GM12875 (cell line): Measurements from ENCODE around the gene TMEM141.
"Not testable (repeated sequence)": the region's sequence is repeated elsewhere in the genome, so short reads cannot be mapped to it uniquely, and the experiment has no call there.

Source experiments
- H3K4me3 ChIP-seq: one replicate; pipeline ENCODE4 v1.5.1; 2011; ENCODE audit warnings: low read depth, low read length, control low read depth
- TF ChIP-seq, protein P1 (sequence below): IDR thresholded peaks from 2 replicates; pipeline ENCODE4 v1.5.1; 2011; ENCODE audit warnings: low read depth, mild to moderate bottlenecking, control low read depth, inconsistent platforms, low read length, moderate library complexity, borderline replicate concordance; ENCODE audit not compliant: insufficient read depth

Gene TMEM141

DNA sequence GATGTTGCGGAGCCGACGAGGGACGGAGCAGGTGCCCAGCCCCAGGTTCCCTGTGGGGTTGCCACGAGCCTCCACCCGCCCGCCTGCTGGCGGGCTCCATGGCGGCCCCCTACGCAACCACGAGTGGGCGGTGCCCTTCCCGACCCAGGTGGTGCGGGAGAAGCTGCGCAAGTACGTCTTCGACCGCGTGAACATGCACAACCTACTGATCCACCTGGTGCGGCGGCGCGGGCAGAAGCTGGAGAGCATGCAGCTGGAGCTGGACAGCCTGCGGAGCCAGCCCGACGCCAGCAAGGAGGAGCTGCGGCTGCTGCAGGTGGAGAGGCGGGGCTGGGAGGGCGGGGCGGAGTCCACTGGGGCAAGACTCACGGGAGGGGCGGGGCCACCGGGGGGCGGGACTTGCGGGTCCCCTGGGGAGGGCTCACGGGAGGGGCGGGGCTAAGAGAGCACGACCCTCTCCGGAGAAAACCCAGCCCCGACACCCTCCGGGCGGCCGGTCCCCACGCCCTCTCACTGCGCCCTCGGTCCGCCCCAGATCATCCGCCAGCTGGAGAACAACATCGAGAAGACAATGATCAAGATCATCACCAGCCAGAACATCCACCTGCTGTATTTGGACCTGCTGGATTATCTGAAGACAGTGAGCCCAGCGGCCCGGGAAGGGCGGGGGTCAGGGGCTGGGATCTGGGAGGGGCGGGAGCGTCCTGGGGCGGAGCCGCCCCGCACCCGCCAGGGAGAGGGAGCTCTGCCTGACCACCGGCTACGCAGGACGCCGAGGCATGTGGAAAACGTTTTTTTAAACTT is 8.9 kb downstream of the TMEM141 start:
- TF ChIP-seq, protein P1, sequence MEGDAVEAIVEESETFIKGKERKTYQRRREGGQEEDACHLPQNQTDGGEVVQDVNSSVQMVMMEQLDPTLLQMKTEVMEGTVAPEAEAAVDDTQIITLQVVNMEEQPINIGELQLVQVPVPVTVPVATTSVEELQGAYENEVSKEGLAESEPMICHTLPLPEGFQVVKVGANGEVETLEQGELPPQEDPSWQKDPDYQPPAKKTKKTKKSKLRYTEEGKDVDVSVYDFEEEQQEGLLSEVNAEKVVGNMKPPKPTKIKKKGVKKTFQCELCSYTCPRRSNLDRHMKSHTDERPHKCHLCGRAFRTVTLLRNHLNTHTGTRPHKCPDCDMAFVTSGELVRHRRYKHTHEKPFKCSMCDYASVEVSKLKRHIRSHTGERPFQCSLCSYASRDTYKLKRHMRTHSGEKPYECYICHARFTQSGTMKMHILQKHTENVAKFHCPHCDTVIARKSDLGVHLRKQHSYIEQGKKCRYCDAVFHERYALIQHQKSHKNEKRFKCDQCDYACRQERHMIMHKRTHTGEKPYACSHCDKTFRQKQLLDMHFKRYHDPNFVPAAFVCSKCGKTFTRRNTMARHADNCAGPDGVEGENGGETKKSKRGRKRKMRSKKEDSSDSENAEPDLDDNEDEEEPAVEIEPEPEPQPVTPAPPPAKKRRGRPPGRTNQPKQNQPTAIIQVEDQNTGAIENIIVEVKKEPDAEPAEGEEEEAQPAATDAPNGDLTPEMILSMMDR = no peak
- H3K4me3 ChIP-seq = peak overlapping the region; percentile 16

DNA sequence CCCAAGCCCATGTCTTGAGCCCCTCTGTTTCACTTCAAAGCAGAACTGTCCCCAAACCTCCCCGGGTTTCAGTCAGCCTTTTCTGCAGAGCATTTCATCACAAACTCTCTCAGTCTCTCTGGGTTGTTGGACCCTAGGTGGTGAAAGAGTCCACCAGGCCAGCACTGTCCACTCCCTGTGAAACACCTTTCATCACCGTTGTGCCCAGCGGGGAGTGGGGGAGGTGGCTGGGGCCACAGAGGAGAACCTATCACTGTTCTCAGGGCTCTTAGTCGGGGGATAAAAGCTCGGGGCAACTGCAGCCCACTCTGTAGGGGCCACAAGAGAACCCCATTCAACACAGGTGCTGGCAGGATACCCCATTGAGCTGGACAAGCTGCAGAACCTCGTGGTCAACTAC is 11.2 kb downstream of the TMEM141 start:
- TF ChIP-seq, protein P1 = no peak
- no peak overlapping the region for H3K4me3 ChIP-seq

DNA sequence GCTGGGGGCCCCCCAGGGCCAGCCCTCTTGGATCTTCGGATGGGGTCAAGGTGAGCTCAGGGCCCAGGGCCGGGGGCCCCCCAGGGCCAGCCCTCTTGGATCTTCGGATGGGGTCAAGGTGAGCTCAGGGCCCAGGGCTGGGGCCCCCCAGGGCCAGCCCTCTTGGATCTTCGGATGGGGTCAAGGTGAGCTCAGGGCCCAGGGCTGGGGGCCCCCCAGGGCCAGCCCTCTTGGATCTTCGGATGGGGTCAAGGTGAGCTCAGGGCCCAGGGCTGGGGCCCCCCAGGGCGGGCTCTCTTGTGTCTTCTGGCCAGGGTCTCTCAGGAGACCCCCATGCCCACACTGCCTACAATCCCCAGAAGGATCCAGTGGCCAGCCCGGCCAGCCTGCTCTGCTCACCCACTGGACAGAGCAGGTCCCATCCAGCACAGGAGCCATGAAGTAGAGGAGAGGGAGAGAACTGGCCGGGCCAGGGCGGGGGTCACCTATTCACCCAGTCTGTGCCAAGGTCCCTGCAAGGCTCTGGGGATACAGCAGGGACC is 11.9 kb downstream of the TMEM141 start:
- H3K4me3 ChIP-seq = not testable (repeated sequence)

DNA sequence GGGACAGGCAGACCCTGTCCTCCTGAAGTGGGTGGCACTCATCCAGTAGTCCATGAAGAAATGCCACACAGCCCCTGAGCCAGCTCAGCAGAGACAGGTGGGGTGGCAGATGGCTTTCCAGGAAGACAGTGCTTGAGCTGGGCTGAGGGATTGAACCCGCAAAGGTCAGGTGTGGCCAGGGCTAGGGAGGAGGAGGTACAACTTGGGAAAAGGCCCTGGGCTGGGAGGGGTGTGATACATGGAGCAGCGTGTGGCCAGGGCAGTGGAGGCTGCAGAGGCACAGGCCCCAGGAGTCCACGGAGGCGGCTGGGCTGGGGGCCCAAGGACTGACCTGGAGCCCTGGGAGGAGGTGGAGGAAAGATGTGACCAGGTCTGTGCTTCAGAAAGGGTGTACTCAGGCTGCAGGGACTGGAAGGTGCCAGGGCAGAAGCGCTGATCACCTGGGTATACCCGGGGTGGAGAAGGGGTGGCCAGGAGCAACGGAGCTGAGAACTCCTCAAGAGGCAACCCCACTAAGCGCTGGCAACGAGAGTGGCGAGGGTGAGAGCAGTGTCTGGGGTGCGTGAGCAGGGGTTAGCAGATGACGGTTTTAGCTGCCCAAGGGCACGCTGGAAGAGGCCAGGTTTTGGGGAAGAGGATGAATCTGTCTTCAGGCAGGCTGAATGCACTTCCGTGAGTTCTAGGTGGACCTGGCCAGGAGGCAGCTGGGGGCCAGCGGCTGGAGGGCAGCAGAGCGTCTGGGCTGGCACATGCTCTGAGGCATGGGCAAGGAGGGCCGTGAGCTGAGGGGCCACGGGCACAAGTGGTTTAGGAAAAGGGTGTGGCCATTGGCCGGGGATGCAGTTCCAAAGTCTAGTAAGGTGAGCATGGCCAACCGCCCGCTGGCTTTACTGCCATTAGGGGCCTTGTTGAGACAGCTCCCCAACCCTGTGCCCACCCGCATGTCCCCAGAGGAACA is 12.7 kb downstream of the TMEM141 start:
- TF ChIP-seq, protein P1 = no peak
- H3K4me3 ChIP-seq = no peak overlapping the region

DNA sequence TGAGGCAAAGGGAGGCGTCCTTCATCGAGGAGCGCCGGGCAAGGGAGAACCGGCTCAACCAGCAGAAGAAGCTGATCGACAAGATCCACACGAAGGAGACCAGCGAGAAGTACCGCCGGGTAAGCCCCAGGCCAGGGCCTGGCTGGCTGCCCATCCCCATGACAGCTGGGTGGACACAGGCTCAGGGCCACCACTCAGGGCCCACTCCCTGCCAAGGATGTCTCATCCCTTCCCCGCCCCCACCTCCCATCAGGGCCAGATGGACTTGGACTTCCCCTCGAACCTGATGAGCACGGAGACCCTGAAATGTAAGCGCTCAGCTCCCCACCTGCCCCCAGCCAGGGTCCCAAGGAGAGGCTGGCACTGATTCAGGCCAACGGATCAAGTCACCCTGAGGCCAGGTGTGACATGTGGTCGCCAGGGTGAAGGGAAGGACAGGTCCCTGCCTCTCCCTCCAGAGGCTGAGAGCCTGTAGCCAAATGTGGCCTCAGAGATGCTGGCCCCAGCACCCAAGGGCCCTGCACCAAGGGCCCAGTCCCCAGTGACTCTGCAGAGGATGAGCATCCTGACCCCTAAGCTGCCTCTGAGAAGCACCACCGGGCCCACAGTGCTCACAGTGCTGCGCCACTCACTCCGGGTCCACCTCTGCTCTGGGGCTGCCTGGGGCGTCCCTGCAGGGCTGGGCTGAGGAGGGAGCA is 13.5 kb downstream of the TMEM141 start:
- TF ChIP-seq, protein P1 = no peak

DNA sequence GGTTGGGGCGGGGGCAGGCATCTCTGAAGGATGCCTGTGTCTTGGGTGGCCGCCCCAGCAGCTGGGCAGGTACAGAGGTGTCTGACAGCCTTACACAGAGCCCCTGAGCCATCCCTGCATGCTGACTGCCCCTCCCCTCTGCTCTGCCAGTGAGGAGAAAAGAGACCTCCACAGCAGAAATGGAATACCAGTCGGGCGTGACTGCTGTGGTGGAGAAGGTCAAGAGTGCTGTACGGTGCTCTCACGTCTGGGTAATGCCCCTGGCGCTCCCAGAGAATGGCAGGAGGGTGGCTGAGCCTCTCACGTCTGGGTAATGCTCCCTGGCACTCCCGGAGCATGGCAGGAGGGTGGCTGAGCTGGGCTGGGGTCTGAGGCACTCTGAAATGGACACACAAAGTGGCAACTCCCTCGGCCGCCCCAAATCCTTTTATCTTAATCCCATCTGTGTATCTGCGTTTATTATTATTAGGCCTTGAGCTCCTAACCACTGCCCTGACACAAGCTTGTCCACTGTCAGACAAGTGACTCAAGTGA is 14.1 kb downstream of the TMEM141 start:
- no peak overlapping the region for H3K4me3 ChIP-seq
- TF ChIP-seq, protein P1 = no peak

More for the DNA sequence above, 13.5 kb downstream of the TMEM141 start:
- H3K4me3 ChIP-seq = no peak overlapping the region
